ENCODE results near the gene ACYP1.

ACYP1 gene

DNA sequence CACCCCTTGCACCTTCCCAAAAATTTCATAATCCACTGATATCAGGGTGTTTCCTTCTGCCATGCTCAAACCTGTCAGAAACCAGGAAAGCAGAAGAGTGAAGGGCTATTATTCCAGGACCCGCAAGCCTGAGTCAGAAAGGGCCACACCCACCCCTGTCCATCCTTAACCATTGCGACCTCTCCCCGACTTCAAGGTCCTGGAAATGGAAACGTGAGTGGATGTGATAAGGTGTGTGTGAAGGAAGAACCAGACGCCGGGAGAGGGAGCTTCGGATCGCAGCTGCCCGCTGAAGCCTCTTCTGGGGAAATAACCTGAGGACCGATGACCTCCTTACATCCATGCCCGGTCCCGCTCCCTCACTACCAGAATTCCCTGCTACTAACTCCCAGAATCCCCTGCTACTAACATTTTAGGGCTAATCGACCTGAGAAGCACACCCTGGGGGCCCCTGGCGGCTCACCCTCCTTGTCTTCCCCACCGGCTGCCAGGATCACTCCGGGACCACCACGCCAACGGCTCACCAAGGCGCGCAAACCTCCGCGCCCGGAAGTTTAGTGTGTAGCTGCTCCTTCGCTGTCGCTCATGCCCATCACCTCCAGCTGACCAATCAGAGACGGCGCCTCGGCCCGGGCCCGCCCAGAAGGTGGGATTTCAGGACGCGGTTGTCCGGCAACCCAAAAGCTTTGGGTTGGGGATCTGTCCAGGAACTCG lies at the start of gene ACYP1:
Gene ACYP1 (minus strand): TSS at position 534 of the 714 bp plus-strand sequence. CDS start 471 bp downstream, at position 63.
- peak; percentile 80 for DNase-seq

DNA sequence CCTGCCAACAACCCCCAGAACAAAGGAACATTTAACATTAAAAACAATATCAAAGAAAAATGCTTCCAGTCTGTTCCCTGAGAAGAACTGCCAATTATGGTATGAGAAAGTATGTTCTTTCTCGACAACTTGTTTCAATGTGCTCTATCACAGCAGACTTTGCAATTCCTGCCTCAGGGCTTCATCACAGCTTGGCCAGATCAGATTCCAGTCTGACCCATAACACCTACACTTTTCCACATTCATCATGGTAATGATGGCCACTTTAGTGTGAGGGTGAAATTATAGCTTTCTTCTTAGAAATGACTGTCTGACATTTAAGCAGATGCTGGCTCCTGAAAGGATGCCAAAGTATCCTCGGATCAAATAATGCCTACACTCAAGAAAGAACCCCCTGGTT lies 46.1 kb upstream of the ACYP1 start:
- DNase-seq, result no peak

GRCh38 chr14:75107186-75107585 lies 43.4 kb upstream of the ACYP1 start:
- no peak for DNase-seq

- no peak for DNase-seq
Observed at GRCh38 chr14:75101491-75101890, 37.7 kb upstream of the ACYP1 start.

GRCh38 chr14:75098682-75099081 lies 34.9 kb upstream of the ACYP1 start:
- no peak for DNase-seq

GRCh38 chr14:75098212-75098611 lies 34.4 kb upstream of the ACYP1 start:
- no peak for DNase-seq

DNA sequence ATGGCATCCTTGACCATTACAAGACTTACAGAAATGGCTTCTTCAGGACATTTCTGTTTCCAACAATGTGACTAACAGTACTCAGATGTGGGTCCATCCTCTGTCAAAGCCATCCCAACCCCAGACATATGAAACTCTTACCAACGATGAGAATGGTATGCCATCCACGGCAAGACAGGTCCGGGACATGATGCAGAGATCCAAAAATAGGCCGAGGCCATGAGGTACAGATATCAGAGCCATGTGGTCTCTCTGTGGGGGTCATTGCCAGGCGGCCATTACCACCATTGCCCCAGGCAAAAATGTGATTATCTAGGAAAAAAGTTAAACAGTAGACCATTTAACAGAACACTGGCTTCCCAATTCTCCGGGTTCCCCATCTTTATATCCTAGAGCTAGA lies 33.1 kb upstream of the ACYP1 start:
- no peak for DNase-seq

GRCh38 chr14:75095690-75096089 lies 31.9 kb upstream of the ACYP1 start:
- DNase-seq, result no peak

DNA sequence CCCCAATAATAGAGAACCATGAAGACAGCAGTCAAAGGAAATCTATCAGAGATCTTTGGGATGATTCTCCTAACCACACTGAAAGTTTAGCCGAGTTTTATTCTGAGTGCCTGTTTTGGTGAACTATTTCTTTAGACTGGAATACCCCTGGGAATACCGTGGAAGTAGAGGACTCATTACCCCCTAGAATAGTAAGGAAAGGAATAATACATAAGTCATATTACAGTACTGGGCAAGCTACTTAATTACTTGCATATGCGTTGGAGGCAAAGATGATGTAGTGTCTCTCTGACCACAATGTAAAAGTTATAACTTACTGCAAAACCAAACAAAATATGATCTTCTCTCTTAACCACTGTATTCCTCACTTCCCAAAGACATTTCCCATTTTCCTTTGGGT lies 31.1 kb upstream of the ACYP1 start:
- no peak for DNase-seq

- DNase-seq, result no peak
Observed at GRCh38 chr14:75092698-75093097, 28.9 kb upstream of the ACYP1 start.

DNA sequence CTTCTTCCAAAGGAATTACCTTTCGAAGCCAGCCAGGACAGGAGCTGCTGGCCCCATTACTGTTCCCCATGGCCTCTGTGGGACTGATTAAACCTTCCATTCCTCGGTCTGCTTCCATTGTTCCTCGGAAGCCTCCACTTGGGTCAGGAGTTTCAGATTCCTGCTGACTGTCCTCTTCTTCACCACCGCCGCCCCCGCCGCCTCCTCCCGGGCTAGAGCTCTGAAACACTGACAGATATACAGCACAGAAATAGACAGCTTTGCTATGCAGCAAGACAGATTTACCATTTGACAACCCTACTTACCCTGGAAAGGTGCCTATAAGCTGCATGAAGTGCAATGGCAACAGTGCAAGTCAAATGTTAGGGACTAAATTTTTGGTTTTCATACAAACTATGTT lies 27.4 kb upstream of the ACYP1 start:
- no peak for DNase-seq

GRCh38 chr14:75090353-75090752 lies 26.5 kb upstream of the ACYP1 start:
- DNase-seq, result no peak

DNA sequence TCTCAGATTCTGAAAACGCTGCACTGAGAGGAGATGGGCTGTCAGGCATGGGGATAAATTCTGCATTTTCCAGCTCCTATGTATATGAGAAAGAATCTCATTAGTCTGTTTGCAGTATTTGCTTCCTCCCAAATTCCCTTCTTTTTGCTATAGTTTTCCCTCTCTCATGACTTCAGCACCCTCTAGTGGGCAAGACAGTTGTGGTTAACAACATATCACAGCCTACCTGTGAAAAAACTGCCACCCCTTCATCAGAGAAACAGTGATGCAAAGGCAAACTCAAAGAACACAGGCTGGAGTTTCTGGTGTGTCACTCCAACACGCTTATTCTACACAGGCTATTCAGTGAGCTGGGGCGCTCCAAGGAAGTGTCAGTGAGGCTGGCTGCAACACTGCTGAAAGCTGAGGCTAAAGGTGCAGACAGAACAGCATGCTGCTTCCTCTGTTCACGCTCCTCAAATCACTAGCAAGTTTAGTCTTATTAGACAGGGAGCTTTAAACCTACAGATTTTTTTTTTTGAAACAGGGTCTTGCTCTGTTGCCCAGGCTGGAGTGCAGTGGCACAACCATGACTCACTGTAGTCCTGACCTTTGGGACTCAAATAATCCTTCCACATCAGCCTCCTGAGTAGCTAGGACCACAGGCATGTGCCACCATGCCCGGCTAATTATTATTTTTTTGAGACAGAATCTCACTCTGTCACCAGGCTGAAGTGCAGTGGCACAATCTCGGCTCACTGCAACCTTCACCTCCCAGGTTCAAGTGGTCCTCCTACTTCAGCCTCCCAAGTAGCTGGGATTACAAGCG lies 24.9 kb upstream of the ACYP1 start:
- peak; percentile 21 for DNase-seq

- DNase-seq, result no peak
Observed at GRCh38 chr14:75088153-75088552, 24.3 kb upstream of the ACYP1 start.

DNA sequence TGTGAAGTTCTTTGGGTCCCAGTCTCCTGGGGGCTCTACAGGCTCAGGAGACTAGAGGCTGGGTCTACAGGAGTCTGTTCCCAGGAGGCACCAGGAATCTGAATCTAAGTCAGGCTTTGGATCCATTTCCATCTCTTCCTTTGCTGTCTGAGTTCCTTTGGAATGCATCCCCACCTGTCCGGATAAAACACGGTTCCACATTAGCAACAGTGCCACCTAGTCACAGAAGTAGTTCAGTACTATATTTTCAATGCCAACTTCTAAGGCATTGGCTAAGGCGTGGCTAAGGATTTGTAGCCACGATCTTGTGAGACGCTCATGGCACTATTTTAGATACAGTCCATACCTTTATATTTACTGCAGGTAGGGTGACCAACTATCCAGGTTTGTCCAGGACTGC lies 20.7 kb upstream of the ACYP1 start:
- DNase-seq, result no peak

DNA sequence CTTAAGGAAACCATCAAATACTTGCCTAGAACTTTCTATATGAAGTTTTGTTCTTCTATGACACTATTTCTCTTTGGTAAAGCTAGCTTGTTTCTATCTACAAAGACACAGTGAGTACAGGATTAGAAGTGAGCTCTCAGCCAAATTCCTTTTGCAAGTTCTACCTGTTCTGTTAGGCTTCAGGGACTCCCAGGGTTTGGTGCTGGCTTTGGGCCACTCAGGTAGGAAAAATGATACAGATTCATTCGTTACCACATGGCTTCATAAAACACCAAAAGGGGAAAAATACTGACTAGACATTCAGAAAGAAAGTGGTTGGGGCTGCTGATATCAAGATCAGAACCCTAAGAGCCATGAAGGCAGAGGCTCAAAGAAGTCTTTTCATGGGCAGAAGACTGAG lies 19.4 kb upstream of the ACYP1 start:
- DNase-seq, result no peak

DNA sequence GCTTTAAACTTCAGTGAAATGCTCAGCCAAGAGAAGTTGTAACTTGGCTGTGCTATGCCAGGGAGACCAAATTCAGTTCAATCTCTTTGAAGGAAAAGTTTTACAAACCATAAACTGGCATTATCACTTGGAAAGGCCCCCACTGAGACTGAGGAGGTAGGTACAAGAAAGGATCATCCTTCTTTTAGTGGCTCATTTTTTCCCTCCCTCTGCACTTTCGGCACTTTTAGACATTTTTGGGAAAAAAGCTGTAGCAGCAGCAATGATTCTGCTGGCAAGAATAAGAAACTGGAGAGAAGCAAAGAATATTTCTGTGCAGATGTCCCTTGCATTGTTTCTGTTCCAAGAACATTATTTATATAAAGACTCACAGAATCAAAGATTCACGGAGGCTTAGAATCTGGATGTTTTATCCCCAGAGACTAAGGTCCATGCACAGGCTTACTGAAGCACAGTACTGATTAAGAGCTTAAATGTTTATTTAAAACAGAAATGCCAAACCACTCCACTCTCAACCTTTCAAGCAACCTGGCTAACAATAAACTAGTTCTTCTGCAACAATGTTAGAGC lies 17.9 kb upstream of the ACYP1 start:
- no peak for DNase-seq

DNA sequence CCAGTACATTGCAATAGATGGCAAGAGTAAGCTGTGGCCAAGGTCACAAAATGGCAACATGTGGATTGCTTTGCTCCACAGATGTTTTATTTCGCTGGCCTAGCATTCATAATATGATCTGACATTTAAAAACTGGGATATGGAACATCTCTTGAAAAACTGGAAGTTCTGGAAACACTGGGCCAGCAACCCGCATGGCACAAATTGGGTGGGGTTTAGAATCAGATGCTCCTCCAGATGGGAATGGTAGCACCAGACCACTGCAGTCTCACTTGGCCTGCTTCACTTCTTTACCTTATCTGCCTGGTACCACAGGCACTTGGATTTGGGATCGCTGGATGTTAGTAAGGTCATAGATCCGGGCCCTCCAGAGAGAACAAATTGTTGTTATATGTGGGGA lies 15.7 kb upstream of the ACYP1 start:
- DNase-seq, result no peak

DNA sequence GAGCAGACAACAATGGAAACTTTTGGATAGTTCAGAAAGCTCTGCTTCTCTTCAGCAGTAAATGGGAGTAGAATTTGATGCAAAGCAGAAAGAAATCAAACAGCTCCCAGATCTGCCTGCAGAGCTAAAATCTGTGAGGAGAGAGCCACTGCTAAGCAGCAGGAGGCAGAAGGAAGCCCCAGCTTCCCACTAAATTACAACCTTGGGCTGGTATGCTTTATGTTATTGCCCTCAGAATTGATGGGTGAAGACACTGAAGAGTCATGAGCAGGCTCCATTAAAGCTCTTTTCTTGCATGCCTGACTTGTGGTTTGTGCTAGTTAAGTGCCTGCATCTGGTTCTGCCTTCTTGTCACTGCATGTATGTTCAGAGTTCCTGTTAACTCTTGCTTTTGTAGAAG lies 14.0 kb upstream of the ACYP1 start:
- no peak for DNase-seq

DNA sequence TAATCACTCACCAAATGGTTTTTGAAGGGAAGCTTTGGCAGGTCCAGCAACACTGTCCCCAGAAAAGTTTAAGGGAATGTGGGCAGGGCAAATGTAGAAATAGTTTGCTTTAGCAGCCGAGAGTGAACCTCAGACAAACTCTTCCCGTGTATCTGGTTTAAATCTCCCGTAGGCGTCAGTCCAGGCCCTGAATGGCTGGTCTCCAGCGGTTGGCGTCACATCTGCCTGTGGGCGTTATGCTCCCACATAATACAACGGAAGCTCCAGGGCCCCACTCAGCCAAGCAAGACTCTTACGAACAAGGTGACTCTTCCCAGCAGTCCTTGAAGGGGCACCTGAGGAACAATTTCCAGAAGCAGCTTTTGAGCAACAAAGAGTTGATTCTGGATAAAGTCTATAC lies 6.6 kb upstream of the ACYP1 start:
- no peak for DNase-seq

- DNase-seq, result no peak
Observed at GRCh38 chr14:75069811-75070145, 6.0 kb upstream of the ACYP1 start.

DNA sequence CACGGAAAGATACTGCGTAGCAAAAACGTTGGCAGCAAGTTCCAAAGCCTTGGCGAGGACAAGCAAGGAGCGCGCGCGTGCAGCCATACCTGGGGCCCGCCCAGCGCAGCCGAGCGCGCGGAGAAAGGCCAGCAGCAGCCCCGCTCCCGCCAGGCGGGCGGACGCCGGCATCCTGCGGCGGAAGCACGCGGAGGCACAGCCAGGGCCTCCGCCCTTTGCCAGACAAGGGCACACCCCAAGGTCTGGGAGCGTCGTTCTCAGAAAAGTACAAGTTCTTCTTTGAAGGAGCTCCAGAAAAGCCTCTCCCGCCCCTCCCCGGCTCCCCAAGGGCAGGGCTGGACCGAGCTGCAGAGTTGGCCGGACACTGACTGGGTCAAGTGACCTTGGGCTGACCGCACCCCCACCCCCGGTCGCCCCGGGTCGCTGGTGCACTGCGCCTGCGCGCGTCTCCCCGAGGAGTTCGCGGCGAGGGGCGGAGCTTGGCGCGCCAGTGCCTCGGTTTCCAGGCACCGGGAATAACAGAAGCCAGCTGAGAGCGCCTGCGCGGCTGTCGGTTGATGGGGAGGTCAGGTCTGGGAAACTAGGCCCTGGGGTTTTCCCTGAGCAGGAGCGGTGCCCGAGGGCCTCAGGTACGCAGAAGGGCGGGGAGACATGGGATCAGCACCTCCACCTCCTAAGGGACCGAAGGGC lies 5.4 kb upstream of the ACYP1 start, which contains the start of gene ZC2HC1C:
Gene ZC2HC1C (plus strand): TSS at position 521 of the 690 bp plus-strand sequence. CDS start 933 bp downstream, outside the sequence.
- DNase-seq, result peak; percentile 65

DNA sequence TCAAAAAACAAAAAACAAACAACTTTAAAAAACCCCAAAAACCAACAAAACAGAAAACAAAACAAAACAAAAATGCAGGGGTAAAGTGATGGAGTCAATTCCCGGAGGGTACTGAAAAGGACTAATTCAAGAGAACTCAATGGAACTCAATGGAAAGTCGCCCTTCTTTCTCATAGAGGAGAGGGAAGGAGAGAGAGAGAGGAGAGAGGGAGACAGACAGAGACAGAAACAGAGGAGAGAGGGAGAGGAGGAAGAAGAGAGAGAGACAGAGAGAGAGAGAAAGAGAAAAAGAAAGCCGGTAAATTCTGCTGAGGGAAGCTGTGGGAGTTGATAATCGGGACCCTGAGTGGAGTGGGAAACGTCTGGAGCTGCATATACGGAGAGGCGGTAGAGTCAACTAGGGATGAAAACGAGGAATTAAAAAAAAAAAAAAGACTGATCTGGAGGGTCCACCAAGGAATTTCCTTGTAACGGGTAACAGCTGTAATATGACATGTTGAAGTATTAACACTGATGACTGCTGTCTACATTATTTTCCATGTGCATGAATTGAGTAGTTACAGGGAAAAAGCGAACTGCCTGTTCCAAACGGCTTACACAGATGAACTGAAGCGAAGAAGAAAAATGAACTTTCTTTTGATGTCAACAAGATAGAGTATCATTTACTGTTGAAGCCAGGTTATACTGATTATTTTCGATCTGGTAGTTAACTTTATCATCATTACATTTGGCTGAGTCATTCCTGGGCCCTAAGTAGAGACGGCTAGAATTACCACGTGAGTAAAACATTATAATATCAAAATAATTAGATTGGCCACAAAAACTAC lies 4.7 kb upstream of the ACYP1 start:
- no peak for DNase-seq

Measured in NCI-H2081 treated with DMSO at 0.1 percent for 48 hours (cell line).